GM18951 (cell line): Measurements from ENCODE around the gene ATP5F1D.

Experiments used
- POLR2A ChIP-seq: IDR thresholded peaks from 4 replicates; pipeline ENCODE4 v1.6.1; 2011; ENCODE audit warnings: mild to moderate bottlenecking; ENCODE audit not compliant: insufficient read length, insufficient read depth; ENCODE audit errors: extremely low read depth
- in situ Hi-C: fragments of 300-500 bp; cut with MboI; formaldehyde crosslinking; loops from one replicate; pipeline ENCODE4 v1.12.0; 2022; ENCODE audit warnings: low sequenced_read_pairs, mixed read lengths, inconsistent platforms; ENCODE audit not compliant: unreplicated experiment

The ATP5F1D gene

DNA sequence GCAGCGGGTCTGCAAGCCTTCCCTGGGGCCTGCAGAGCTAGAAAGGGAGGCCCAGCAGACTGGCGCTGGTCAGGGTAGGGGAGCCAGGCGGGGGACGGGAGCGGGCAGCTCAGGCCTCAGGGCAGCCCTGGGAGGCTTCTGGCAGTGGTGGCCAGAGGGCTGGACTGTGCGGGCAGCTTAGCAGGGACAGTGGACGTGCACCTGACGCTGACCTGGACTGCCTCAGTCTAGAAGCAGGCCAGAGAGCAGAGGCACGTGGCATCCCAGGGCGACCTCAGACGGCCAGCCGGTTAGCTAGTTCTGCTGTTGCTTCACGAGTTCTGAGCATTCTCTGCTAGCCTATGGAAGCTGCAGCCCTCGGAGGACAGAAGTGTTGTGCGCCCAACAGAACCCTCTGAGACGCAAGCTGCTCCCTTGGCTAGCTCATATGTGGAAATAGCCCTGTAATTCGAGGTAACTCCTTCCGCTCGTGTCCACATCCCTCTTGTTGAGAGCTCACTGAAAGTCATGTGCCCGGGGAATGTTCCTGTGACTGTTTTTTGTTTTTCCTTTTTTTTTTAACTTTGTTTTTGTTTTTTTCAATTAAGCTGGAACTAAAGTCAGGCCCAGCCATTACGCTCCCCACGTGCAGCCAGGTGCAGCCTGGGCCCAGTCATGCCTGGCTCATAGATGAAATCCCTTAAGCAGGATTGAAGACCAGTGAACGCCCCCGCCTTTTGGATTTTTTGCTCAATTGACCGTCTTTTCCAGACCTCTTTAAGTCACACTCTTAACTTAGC, 31.9 kb downstream of the ATP5F1D start:
- peak; percentile 21 for TF ChIP-seq POLR2A
- in situ Hi-C loops, result no loop called here

DNA sequence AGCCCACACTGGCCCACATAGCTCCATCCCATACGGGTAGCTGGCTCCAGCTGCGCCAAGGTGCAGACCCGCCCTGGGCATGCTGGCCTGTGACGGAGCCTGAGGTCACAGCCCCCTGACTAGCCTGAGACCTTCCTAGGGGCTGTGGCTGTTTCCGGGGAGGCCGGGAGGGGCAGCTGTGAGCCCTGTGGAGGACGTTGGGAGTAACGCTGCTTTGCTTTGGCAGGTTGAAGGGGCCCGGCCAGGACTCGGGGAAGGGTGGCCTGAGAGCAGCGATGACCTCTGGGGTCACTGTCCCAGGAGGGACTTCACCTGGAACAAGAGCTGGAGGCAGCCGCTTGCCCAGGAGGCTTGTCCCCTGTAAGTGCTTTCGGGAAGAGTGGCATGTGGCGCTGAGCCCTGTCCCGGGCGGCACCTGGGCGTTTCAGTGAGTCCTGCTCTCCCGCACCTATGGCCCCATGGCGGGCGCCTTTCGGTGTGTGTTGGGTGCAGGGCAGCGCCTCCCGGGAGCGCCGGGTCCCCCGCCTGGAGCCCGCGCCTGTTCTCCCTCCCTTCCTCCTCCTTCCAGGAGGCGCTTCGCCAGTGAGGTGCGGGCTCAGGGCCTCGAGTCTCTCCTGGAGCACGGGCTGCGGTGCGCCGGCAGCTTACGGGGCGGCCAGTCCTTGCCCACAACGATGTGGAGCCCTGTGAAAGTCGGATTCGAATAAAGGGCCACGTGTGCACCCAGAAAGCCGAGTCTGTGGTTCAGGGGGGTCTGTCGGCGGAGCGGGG, 32.7 kb downstream of the ATP5F1D start:
- no peak for TF ChIP-seq POLR2A
- in situ Hi-C loops, result no loop called here

DNA sequence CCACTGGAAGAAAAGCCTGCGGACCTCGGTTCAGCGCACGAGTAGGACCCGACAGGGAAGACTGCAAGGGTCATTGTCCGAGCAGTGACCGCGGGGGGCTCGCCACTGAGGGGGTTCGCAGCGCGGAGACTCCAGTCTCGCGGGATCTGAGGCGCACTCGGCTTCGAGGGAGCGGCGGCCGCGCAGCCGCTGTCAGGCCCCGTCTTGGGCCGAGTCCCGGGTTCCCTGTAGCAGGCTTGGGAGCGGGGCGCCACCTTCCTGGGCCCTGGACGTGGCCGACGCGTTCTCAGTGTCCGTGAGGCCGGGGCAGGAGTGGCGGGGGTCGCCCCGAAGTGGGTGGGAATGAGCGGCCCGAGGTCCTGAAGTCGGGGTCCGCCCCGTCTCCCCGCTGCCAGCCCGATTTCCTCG, 33.3 kb downstream of the ATP5F1D start:
- in situ Hi-C loops, result no loop called here
- TF ChIP-seq POLR2A, result no peak

DNA sequence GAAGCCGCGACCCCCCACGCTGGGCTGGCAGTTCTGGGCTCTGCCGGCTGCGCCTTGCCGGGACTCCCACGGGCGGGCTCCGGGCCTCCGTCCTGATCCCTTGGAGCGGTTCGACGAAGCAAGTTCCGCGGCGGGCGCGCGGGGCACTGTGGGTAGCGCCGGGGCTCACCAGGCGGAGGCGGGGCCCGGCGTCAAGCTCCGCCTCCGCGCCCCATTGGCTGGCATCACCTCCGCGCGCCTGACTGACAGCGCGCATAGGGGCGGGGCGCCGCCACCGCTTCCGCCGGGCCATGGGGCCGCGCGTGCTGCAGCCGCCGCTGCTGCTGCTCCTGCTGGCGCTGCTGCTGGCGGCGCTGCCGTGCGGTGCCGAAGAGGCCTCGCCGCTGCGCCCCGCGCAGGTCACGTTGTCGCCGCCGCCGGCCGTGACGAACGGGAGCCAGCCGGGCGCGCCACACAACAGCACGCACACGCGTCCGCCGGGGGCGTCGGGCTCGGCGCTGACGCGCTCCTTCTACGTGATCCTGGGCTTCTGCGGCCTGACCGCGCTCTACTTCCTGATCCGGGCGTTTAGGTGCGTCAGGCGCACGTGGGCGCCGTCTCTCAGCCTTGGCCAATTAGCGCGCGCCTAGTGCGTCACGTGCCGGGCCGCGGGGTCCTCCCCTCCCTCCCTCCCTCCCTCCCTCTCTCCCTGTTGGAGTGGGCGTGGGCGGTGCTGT, 33.9 kb downstream of the ATP5F1D start, which contains the start of gene FAM174C:
Gene FAM174C, plus strand, starts transcription at position 271 of the 716 bp plus-strand sequence. Its CDS starts 20 bp downstream, at position 291.
- TF ChIP-seq POLR2A, result peak; percentile 95
- in situ Hi-C loops, result no loop called here

DNA sequence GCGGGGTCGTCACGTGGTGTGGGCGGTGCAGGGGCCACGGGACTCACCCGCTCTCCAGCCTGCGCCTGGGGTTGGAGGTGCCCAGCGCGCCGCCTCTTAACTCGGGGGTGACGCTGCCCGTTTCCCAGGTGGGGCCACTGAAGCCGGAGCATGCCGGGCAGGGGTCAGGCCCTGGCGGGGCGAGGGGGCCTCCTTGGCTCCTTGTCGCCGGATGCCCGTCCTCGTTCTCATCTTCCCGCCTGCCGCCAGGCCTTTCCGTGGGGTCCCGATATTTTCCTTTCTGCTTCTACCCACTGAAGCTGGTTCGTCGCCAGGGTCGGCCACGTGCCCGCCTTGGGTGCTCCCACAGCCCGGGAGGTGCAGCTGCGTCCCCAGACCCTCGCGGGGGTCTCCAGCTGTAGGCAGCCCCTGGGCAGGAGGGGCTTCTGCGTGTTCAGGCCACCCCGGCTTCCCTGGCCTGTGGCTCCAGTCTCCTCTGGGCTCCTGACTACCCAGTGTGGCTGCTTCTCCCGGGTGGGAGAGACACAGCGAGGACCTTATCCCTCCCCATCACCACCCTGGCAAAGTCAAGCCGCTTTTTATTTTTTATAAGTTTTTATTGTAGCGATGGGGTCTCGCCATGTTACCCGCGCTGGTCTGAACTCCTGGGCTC, 34.6 kb downstream of the ATP5F1D start:
- in situ Hi-C loops, result no loop called here
- no peak for TF ChIP-seq POLR2A

DNA sequence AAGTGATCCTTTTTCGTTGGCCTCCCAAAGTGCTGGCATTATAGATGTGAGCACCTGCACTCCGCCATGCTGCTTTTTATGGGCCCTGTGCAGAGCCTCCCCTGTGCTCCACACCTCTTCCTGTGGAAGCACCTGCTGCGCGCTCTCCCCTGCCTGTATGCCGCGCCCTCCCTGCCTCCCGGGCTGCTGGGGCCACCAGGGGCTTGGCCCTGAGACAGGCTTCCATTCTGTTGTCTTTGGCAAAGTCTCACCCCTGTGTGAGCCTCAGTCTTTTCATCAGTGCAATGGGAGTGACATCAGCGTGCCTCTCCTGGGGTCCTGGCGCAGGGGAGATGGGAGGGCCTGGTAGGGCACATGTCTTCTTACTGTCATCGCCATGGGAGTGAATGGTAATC, 35.1 kb downstream of the ATP5F1D start:
- no peak for TF ChIP-seq POLR2A
- in situ Hi-C loops, result no loop called here

DNA sequence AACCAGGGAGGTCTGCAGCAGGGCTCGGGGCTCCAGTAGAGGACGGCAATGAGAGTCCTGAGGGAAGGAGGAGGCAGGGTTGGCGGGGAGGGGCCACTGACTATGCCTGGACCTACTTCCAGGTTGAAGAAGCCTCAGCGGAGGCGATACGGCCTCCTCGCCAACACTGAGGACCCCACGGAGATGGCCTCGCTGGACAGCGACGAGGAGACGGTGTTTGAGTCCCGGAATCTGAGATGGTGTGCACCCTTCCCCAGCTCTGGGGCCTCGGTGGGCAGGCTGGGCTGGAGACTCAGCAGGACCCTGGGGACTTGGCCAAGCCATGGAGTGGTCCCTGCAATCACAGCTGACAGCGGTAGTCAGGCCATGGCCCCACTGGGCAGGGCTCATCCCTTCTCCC, 35.5 kb downstream of the ATP5F1D start:
- in situ Hi-C loops, result no loop called here
- no peak for TF ChIP-seq POLR2A

DNA sequence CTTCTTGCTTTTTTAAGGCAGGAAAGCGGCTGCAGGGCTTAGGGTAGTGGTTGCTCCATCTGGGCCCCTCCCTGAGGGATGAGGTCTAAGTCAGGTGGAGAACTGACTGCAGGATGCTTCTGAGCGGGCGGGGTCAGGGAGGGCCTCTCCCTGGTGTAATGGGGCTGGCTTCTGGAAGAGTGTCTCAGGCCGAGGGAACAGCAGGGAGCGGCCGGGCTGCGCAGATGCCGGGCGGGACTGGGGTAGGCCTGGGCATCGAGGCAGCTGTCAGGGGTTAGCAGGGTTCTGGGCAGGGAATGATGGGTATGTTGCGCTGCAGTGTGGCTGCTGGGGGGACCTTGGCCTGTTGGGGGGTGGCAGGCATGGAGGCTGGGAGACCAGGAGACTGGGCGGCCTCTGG, 36.5 kb downstream of the ATP5F1D start:
- in situ Hi-C loops, result no loop called here
- no peak for TF ChIP-seq POLR2A

DNA sequence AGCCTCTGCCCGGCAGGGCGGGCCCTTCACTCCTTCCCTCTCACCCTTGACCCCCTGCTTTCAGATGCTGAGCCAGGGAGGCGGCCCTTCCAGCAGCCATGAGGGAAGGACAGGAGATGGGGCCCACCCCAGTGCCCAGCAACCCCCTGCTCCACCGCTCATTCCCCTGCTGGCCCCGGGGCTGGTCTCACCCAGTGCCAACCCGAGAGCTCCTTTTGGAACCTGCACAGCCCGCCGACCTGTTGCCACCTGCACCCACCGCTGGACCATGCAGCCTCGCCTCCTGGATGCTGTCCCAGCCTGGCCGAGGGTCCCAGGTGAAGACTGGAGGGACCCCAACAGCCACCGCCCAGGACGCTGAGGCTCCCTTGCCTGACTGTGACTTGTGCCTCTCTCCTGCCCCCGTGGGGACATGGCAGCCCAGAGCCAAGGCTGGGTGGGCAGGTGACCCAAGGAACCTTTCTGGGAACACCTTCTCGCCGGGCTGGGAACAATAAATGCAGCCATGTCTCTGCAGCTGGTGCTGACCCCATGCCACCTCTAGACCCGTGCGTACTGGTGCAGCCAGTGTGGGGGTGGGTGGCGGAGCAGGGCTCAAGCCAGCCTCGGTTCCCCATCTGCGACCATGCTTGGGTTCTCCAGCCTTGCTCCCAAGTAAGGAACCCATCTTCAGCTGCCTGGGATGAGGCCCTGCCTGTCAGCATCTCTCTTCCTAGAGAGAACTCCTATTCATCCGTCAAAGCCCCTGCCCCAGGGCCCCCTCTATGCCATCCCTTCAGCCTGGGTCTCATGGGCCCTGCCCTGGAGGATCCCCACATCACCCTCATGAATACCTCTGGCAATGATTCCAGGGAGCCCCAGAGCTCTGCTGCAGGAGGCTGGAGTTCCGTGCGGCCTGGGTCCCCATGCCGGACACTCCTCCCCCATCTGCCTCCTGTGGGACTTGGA, 37.4 kb downstream of the ATP5F1D start:
- no peak for TF ChIP-seq POLR2A

DNA sequence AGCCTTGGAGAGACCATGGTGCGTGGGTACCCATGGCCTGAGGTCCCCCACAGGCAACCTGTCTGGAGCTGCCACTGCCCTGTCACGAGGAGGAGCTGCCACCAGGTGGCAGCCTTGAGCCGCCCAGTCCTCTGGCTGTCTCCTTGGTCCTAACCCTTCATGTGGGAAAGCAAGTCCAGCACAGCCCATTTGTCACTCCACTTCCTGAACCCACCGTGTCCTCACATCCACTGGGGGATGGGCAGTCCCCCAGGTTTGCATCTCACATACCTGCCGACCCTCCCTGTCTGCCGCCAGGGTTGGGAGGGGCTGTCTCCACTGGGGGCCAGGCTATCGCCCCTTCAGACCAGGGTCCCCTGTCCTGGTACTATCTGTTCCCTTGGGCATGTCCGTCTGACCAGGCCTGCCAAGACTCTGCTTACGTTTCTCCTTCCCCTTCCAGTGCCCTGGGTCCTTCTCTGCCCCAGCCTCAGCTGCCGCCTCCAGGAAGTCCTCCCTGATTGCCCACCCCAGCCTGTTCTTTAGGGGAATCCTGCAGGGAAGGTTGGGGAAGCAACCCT, 38.3 kb downstream of the ATP5F1D start:
- in situ Hi-C loops, result no loop called here
- no peak for TF ChIP-seq POLR2A

More for the DNA sequence above, 37.4 kb downstream of the ATP5F1D start:
- in situ Hi-C loops, result no loop called here

DNA sequence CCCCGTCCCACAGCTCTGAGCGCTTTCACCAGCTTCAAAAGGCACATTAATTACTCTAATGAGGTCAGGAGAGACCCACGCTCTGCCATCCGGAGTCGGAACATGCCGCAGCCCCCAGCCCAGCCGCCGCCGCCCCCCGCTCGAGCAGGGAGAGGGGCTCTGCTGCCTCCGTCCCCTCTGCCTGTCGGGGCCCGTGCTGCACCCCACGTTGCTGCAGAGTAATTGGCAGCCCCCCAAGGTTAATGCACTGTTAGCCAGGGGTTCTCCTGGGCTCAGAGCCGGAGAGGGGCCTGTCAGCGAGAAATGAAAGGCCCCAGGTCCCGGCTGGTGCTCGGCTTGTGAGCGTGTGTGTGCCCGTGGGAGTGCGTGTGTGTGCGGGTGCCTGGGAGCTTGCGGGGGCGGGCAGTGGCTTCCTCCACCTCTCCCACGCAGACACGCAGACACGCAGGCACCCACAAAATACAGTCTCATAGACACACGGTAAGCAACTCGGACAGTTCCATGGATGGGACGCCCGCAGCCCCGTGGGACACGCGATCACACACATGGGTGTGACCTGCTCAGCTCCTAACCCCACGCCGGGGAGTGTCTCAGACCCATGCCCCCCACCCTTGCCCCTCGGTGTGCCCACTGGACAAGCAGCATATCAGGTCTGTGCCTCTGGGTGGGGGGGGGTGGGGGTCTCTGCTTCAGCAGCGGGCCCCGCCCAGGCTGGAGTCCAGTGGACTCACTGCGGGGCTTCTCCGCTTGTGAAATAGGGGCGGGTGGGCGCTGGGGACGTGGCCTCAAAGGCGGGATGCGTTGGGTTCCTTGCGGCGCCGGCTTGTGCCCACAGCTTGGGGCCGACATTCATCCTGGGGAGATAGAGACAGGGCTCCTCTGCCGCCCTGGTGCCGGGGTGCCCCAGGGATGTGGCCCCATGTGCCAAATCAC, 39.4 kb downstream of the ATP5F1D start:
- no peak for TF ChIP-seq POLR2A
- in situ Hi-C loops, result no loop called here
